IPS-NIHi7 (cell line): ENCODE measurements around the gene NCAPD2.

Source experiments
- DNase-seq: peaks from one replicate; pipeline ENCODE4 v3.0.0; 2012; ENCODE audit warnings: mixed read lengths; ENCODE audit errors: extremely low spot score

NCAPD2 gene

GRCh38 chr12:6569786-6570185 is 75.9 kb downstream of the NCAPD2 start:
- DNase-seq = no peak

- peak; percentile 88 for DNase-seq
Measured at GRCh38 chr12:6570264-6570887, 76.5 kb downstream of the NCAPD2 start.

GRCh38 chr12:6573001-6573400 is 79.1 kb downstream of the NCAPD2 start:
- no peak for DNase-seq

DNA sequence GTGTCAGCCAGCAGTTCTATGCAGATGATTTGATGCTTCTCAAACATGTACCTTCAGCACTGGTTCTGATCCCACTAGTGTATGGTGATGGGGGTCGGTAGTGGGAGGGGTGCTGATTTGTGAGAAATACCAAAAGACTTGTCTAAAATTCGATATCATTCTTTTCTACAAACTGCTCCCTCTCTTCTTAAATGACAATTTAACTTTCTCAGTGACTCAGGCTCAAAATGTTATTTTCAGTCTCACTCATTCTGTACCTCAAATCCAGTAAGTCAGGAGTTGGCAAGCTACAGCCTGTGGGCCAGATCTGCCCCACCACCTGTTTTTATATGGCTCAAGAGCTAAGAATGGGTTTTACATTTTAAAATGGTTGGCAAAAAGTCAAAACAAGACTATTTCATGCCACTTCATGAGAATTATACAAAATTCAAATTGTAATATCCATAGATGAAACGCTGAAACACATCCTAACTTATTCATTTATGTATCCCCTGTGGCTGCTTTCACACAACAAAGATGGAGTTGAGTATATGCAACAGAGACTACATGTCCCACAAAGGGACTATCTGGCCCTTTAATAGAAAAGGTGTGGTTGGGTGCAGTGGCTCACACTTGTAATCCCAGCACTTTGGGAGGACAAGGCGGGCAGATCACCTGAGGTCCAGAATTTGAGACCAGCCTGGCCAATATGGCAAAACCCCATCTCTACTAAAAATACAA is 80.8 kb downstream of the NCAPD2 start:
- no peak for DNase-seq

DNA sequence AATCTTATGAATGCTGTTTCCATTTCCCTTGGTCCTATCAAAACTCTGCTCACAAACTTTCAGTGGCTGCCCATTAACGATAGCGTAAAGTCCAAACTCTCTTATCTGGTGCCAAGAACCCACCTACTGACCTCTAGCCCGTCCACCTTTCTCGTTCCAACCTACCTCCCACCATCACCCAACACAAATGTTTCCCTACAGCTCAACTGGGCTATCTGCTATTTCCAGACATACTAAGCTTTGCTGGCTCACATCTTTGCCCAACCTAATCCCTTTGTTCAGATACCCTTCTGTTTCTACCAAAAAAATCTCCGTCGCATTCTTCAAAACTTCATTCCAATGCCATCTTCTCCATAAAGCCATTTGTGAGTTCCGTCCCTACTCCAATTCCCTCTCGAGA is 81.7 kb downstream of the NCAPD2 start:
- no peak for DNase-seq
